Fibroblast of lung (primary cell): ENCODE data around the gene GUCY2C.

Experiments used
- CTCF ChIP-seq, 2 donors: IDR thresholded peaks in 1 of 2; conservative IDR thresholded peaks in 1 of 2; 1 replicate in 1 of 2; 2 replicates in 1 of 2; pipeline ENCODE4 v1.5.1; 2011 to 2012; ENCODE audit warnings: low read length in 2 of 2, control low read depth in 1 of 2, inconsistent platforms in 1 of 2, low read depth in 1 of 2, mild to moderate bottlenecking in 1 of 2
- EZH2 ChIP-seq: IDR thresholded peaks from 2 replicates; pipeline ENCODE4 v1.5.1; 2012; ENCODE audit warnings: low read length, control low read depth, mild to moderate bottlenecking; ENCODE audit errors: missing control alignments

- TF ChIP-seq CTCF (conservative IDR thresholded peaks at IDR 0.05 in 1 of 2, IDR thresholded peaks at IDR 0.05 in 1 of 2; ENCODE audit: low read depth in 1 of 2, low read length in 2 of 2), result no peak
- no peak for TF ChIP-seq EZH2
Observed at GRCh38 chr12:14628771-14629170, 67.6 kb downstream of the GUCY2C start.
